ENCODE results near the gene PPP1R37. TPM values are rescaled to one million over a fixed set of nuclear protein-coding genes. Genes with fewer than 3 reads are reported as not detected.
A peak's percentile ranks its signal among the peaks of the same experiment; 100 is the strongest.

PPP1R37 gene
- polyA plus RNA-seq, 3 donors = 0.10 to 11.8 (median 0.22) TPM

- H3K9me3 ChIP-seq (replicated peaks in 1 of 2; ENCODE audit: control insufficient read depth in 1 of 2, insufficient read depth in 1 of 2, low read length in 2 of 2) = no peaks in the 10 kb centered on the region
- no peak for DNase-seq
- intact Hi-C loops (cut with micrococcal nuclease) = no loop called here
- Mint-ChIP-seq H3K4me1 (peaks cover 34% of the 10 kb centered on the region), H3K27me3 (ENCODE audit: low read depth in 3 of 3) (no peaks in the 10 kb centered on the region), H3K9me3 (peaks cover 0 to 6% (median 0%) of the 10 kb centered on the region in 7 donors), H3K4me3 (no peak overlapping the region), H3K27ac (no peak overlapping the region), H3K36me3 (peaks cover 3 to 12% of the 10 kb centered on the region in 2 donors)
- no peak overlapping the region for H3K4me3 ChIP-seq (replicated peaks in 1 of 3; ENCODE audit: low read depth in 2 of 3, low read length in 3 of 3)
- no peaks in the 10 kb centered on the region for H3K27me3 ChIP-seq (ENCODE audit: control insufficient read depth in 2 of 2, insufficient read depth in 2 of 2, low read length in 2 of 2)
- H3K4me1 ChIP-seq (ENCODE audit: control insufficient read depth in 1 of 2, insufficient read depth in 2 of 2, low read length in 2 of 2) = peaks cover 11 to 13% of the 10 kb centered on the region in 2 donors
- H3K27ac ChIP-seq (ENCODE audit: low read depth in 1 of 2, low read length in 2 of 2) = no peak overlapping the region
- WGBS (ENCODE audit: insufficient coverage) = 76% methylated on average over 4 of the region's 12 CpGs
- H3K36me3 ChIP-seq (replicated peaks in 1 of 2; ENCODE audit: control insufficient read depth in 1 of 2, insufficient read depth in 2 of 2, low read length in 2 of 2) = no peaks in the 10 kb centered on the region
- no peak overlapping the region for H2AFZ ChIP-seq (ENCODE audit: insufficient read depth, low read depth, low read length, poor library complexity, severe bottlenecking)
- peaks cover 73% of the 10 kb centered on the region for H4K20me1 ChIP-seq (ENCODE audit: insufficient read depth, low read length)
- no peak overlapping the region for H3K9ac ChIP-seq (ENCODE audit: insufficient read depth, low read length, poor library complexity, severe bottlenecking)
- no peak for TF ChIP-seq CTCF (IDR thresholded peaks at IDR 0.05)
- peaks cover 76% of the 10 kb centered on the region for H3K79me2 ChIP-seq (ENCODE audit: insufficient read depth, low read length)
- H3K4me2 ChIP-seq (replicated peaks; ENCODE audit: extremely low read depth, low read length, poor library complexity, severe bottlenecking) = no peak overlapping the region
Measured at GRCh38 chr19:45107621-45108150, 14.7 kb downstream of the PPP1R37 start.

GRCh38 chr19:45110851-45111266 lies 17.9 kb downstream of the PPP1R37 start:
- Mint-ChIP-seq H3K36me3 (peaks cover 3 to 12% of the 10 kb centered on the region in 2 donors), H3K9me3 (peaks cover 0 to 6% (median 0%) of the 10 kb centered on the region in 7 donors), H3K27ac (peak overlapping the region in 2 of 7 donors; percentile 20 to 71), H3K4me3 (no peak overlapping the region), H3K27me3 (ENCODE audit: low read depth in 3 of 3) (peaks cover 0 to 2% (median 0%) of the 10 kb centered on the region in 3 donors), H3K4me1 (peaks cover 21% of the 10 kb centered on the region)
- Histone ChIP-seq H3K36me3 (replicated peaks in 1 of 2; ENCODE audit: control insufficient read depth in 1 of 2, insufficient read depth in 2 of 2, low read length in 2 of 2) (no peaks in the 10 kb centered on the region), H3K4me3 (replicated peaks in 1 of 3; ENCODE audit: low read depth in 2 of 3, low read length in 3 of 3) (no peak overlapping the region), H2AFZ (ENCODE audit: insufficient read depth, low read depth, low read length, poor library complexity, severe bottlenecking) (no peak overlapping the region), H3K27ac (ENCODE audit: low read depth in 1 of 2, low read length in 2 of 2) (no peak overlapping the region), H3K4me2 (replicated peaks; ENCODE audit: extremely low read depth, low read length, poor library complexity, severe bottlenecking) (no peak overlapping the region), H3K9ac (ENCODE audit: insufficient read depth, low read length, poor library complexity, severe bottlenecking) (no peak overlapping the region), H3K27me3 (ENCODE audit: control insufficient read depth in 2 of 2, insufficient read depth in 2 of 2, low read length in 2 of 2) (no peaks in the 10 kb centered on the region), H3K4me1 (ENCODE audit: control insufficient read depth in 1 of 2, insufficient read depth in 2 of 2, low read length in 2 of 2) (peaks cover 11% of the 10 kb centered on the region in 2 donors), H3K9me3 (replicated peaks in 1 of 2; ENCODE audit: control insufficient read depth in 1 of 2, insufficient read depth in 1 of 2, low read length in 2 of 2) (no peaks in the 10 kb centered on the region), H4K20me1 (ENCODE audit: insufficient read depth, low read length) (peaks cover 68% of the 10 kb centered on the region), H3K79me2 (ENCODE audit: insufficient read depth, low read length) (peaks cover 60% of the 10 kb centered on the region)
- 0% methylated on average over 3 of the region's 5 CpGs for WGBS (ENCODE audit: insufficient coverage)
- intact Hi-C loops (cut with micrococcal nuclease) = no loop called here
- no peak for TF ChIP-seq CTCF (IDR thresholded peaks at IDR 0.05)
- DNase-seq = no peak
